GM23338 (cell line): Measurements from ENCODE around the gene HACD2. TPM values are rescaled to one million over a fixed set of nuclear protein-coding genes. Genes with fewer than 3 reads are reported as not detected.

Experiments
- ATAC-seq: fragments of 200-7000 bp; cut with Tn5 transposase; 3 replicates; pipeline ENCODE4 v1.9.1; 2020
- DNase-seq: peaks from one replicate; pipeline ENCODE4 v3.0.0-alpha.2; 2015; ENCODE audit warnings: low spot score
- H2AFZ ChIP-seq: fragments of 200-600 bp; sonication (generic); 2 replicates; pipeline ENCODE4 v1.8.0; 2016; ENCODE audit warnings: antibody characterized with exemption, mild to moderate bottlenecking, moderate library complexity
- H3F3A ChIP-seq: fragments of 200-600 bp; sonication (generic); replicated peaks from 2 replicates; pipeline ENCODE4 v1.8.0; 2017; ENCODE audit warnings: antibody characterized with exemption, mixed run types, low read depth
- H3K27ac ChIP-seq: fragments of 200-600 bp; sonication (generic); 2 replicates; pipeline ENCODE4 v1.6.1; 2016; ENCODE audit warnings: low read depth
- H3K27me3 ChIP-seq: fragments of 200-600 bp; sonication (generic); 2 replicates; pipeline ENCODE4 v1.8.0; 2016; ENCODE audit warnings: mild to moderate bottlenecking, mixed run types, moderate library complexity; ENCODE audit not compliant: insufficient read depth
- H3K36me3 ChIP-seq: fragments of 200-600 bp; sonication (generic); 2 replicates; pipeline ENCODE4 v1.8.0; 2016; ENCODE audit warnings: mild to moderate bottlenecking; ENCODE audit not compliant: insufficient read depth
- H3K4me1 ChIP-seq: fragments of 200-600 bp; sonication (generic); 2 replicates; pipeline ENCODE4 v1.8.0; 2016; ENCODE audit warnings: mild to moderate bottlenecking, moderate library complexity; ENCODE audit not compliant: insufficient read depth
- H3K4me2 ChIP-seq: fragments of 200-600 bp; sonication (generic); 2 replicates; pipeline ENCODE4 v1.7.1; 2017; ENCODE audit warnings: mixed run types
- H3K4me3 ChIP-seq: fragments of 200-600 bp; sonication (generic); 2 replicates; pipeline ENCODE4 v1.6.1; 2016; ENCODE audit warnings: mixed run types
- H3K79me2 ChIP-seq: fragments of 200-600 bp; sonication (generic); replicated peaks from 2 replicates; pipeline ENCODE4 v1.8.0; 2017; ENCODE audit warnings: mild to moderate bottlenecking; ENCODE audit not compliant: insufficient read depth
- H3K9me2 ChIP-seq: fragments of 200-600 bp; sonication (generic); 2 replicates; pipeline ENCODE4 v1.8.0; 2017; ENCODE audit not compliant: insufficient read depth
- H4K20me1 ChIP-seq: fragments of 200-600 bp; sonication (generic); replicated peaks from 2 replicates; pipeline ENCODE4 v1.8.0; 2017; ENCODE audit warnings: mild to moderate bottlenecking; ENCODE audit not compliant: insufficient read depth
- H3K27ac Mint-ChIP-seq: 2 replicates; pipeline ENCODE4 v1.8.0; 2020; ENCODE audit warnings: inconsistent platforms, mild to moderate bottlenecking, moderate library complexity, mixed read lengths
- H3K27me3 Mint-ChIP-seq: 3 replicates; pipeline ENCODE4 v1.8.0; 2022; ENCODE audit warnings: low read depth, mild to moderate bottlenecking, moderate library complexity, mixed read lengths, inconsistent platforms; ENCODE audit not compliant: insufficient read depth, poor library complexity
- H3K36me3 Mint-ChIP-seq: 3 replicates; pipeline ENCODE4 v1.8.0; 2021; ENCODE audit warnings: low read depth, mild to moderate bottlenecking, inconsistent platforms, moderate library complexity, mixed read lengths
- H3K4me1 Mint-ChIP-seq: 3 replicates; pipeline ENCODE4 v1.8.0; 2020; ENCODE audit warnings: mild to moderate bottlenecking, inconsistent platforms, mixed read lengths
- H3K4me3 Mint-ChIP-seq: 3 replicates; pipeline ENCODE4 v1.8.0; 2021; ENCODE audit warnings: moderate library complexity, mild to moderate bottlenecking, inconsistent platforms, mixed read lengths
- H3K9me3 Mint-ChIP-seq: 3 replicates; pipeline ENCODE4 v1.8.0; 2020; ENCODE audit warnings: moderate library complexity, mild to moderate bottlenecking, inconsistent platforms, mixed read lengths
- CREB1 ChIP-seq: fragments of 250-450 bp; sonication (Bioruptor Pico); IDR thresholded peaks from 2 replicates; pipeline ENCODE4 v1.5.0; 2020; ENCODE audit warnings: low read depth, mild to moderate bottlenecking, moderate library complexity
- EZH2phosphoT487 ChIP-seq: fragments of 200-600 bp; sonication (generic); IDR thresholded peaks from one replicate; pipeline ENCODE4 v1.8.1; 2018; ENCODE audit warnings: antibody characterized with exemption; ENCODE audit not compliant: unreplicated experiment
- JUNB ChIP-seq: IDR thresholded peaks from one replicate; pipeline ENCODE4 v1.6.1; 2016; ENCODE audit warnings: antibody characterized with exemption; ENCODE audit not compliant: unreplicated experiment
- NANOG ChIP-seq: IDR thresholded peaks from 2 replicates; pipeline ENCODE4 v1.6.1; 2016; ENCODE audit warnings: antibody characterized with exemption, borderline replicate concordance
- POLR2AphosphoS5 ChIP-seq: IDR thresholded peaks from 2 replicates; pipeline ENCODE4 v1.6.1; 2016; ENCODE audit warnings: antibody characterized with exemption, low read depth
- STAT1 ChIP-seq: IDR thresholded peaks from one replicate; pipeline ENCODE4 v1.6.1; 2016; ENCODE audit warnings: antibody characterized with exemption; ENCODE audit not compliant: unreplicated experiment
- ZNF331 ChIP-seq: fragments of 250-450 bp; sonication (Bioruptor Pico); IDR thresholded peaks from 2 replicates; pipeline ENCODE4 v1.5.0; 2020; ENCODE audit warnings: low read depth, mild to moderate bottlenecking, moderate library complexity
- polyA plus RNA-seq: library from polyadenylated mRNA; unstranded; fragments of >200 nt; fragmentation: Nextera tagmentation; extraction: Ambion mirVana; gene quantifications from 2 replicates; pipeline ENCODE4 v1.2.1, GENCODE V29; 2016
- total RNA-seq: library from RNA; depleted of rRNA; stranded (reverse); fragments of >200 nt; shearing (Covaris generic); gene quantifications from 2 replicates; pipeline ENCODE4 v1.2.3, GENCODE V29; 2014
- TF ChIP-seq, protein P1 (sequence below): IDR thresholded peaks from 2 replicates; pipeline ENCODE4 v1.6.1; 2016; ENCODE audit warnings: antibody characterized with exemption
- TF ChIP-seq, protein P2 (sequence below), 2 experiments: fragments of 200-600 bp in 1 of 2; sonication (generic) in 1 of 2; conservative IDR thresholded peaks; 2 replicates each; pipeline versions ENCODE4 v1.5.1 to v1.6.1; 2016 to 2017; ENCODE audit warnings: antibody characterized with exemption in 2 of 2, low read depth in 2 of 2, mild to moderate bottlenecking in 2 of 2, moderate library complexity in 1 of 2
- TF ChIP-seq, protein P3 (sequence below): IDR thresholded peaks from one replicate; pipeline ENCODE4 v1.6.1; 2018; ENCODE audit warnings: antibody characterized with exemption; ENCODE audit not compliant: unreplicated experiment

Gene HACD2
- total and polyA plus RNA-seq, 2 experiments from 2014 or later: 13.4 to 31.5 TPM

DNA sequence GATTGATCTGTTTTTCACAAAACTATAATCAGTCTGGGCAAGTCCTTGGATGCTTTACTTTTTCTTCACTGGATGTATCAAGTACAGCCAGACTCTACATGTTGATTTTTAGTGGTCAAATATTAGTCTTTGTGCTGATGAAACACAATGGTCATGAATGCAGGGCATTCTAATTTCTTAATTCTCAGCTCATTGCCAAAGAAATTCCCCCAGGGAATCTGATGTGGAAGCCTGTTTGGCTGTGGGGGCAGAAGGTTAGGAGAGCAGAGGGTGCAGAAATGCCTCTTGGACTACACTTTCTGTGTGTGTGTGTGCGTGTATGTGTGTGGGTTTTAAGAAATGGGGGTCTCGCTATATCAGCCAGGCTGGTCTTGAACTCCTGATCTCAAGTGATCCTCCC is 48.7 kb upstream of the HACD2 start (continued):
- TF ChIP-seq, protein P1, sequence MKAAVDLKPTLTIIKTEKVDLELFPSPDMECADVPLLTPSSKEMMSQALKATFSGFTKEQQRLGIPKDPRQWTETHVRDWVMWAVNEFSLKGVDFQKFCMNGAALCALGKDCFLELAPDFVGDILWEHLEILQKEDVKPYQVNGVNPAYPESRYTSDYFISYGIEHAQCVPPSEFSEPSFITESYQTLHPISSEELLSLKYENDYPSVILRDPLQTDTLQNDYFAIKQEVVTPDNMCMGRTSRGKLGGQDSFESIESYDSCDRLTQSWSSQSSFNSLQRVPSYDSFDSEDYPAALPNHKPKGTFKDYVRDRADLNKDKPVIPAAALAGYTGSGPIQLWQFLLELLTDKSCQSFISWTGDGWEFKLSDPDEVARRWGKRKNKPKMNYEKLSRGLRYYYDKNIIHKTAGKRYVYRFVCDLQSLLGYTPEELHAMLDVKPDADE: no peak
- TF ChIP-seq, protein P2, sequence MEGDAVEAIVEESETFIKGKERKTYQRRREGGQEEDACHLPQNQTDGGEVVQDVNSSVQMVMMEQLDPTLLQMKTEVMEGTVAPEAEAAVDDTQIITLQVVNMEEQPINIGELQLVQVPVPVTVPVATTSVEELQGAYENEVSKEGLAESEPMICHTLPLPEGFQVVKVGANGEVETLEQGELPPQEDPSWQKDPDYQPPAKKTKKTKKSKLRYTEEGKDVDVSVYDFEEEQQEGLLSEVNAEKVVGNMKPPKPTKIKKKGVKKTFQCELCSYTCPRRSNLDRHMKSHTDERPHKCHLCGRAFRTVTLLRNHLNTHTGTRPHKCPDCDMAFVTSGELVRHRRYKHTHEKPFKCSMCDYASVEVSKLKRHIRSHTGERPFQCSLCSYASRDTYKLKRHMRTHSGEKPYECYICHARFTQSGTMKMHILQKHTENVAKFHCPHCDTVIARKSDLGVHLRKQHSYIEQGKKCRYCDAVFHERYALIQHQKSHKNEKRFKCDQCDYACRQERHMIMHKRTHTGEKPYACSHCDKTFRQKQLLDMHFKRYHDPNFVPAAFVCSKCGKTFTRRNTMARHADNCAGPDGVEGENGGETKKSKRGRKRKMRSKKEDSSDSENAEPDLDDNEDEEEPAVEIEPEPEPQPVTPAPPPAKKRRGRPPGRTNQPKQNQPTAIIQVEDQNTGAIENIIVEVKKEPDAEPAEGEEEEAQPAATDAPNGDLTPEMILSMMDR (conservative IDR thresholded peaks at IDR 0.05; ENCODE audit: low read depth in 2 of 2): no peak
- no peak for TF ChIP-seq JUNB
- TF ChIP-seq CREB1 (CRISPR knock-in tag): no peak
- TF ChIP-seq POLR2AphosphoS5: no peak
- no peak for TF ChIP-seq STAT1

- Mint-ChIP-seq H3K4me3 (peak overlapping the region; percentile 36; the same call in 2 of the 3 replicates), H3K36me3 (no peaks in the 10 kb centered on the region), H3K27me3 (peaks cover 9% of the 10 kb centered on the region), H3K27ac (peak overlapping the region; percentile 88), H3K9me3 (no peaks in the 10 kb centered on the region), H3K4me1 (peaks cover 51% of the 10 kb centered on the region)
- peak overlapping the region; percentile 91; the same call in 1 of the 2 replicates for H3K27ac ChIP-seq
- peaks cover 35% of the 10 kb centered on the region for H3K4me1 ChIP-seq
- ATAC-seq: peak; percentile 16
- H3K36me3 ChIP-seq: no peaks in the 10 kb centered on the region
- no peaks in the 10 kb centered on the region for H3K27me3 ChIP-seq
- no peaks in the 10 kb centered on the region for H4K20me1 ChIP-seq
- H2AFZ ChIP-seq: no peak overlapping the region
- no peaks in the 10 kb centered on the region; the same call in 1 of the 2 replicates for H3F3A ChIP-seq
- H3K79me2 ChIP-seq: no peaks in the 10 kb centered on the region
- H3K4me2 ChIP-seq: peak overlapping the region; percentile 70
- no peaks in the 10 kb centered on the region for H3K9me2 ChIP-seq
- no peak overlapping the region for H3K4me3 ChIP-seq
- DNase-seq: peak; percentile 52
- TF ChIP-seq NANOG: no peak
- no peak for TF ChIP-seq ZNF331 (CRISPR knock-in tag)
- no peak for TF ChIP-seq CREB1 (CRISPR knock-in tag)
- TF ChIP-seq, protein P2 (conservative IDR thresholded peaks at IDR 0.05; ENCODE audit: low read depth in 2 of 2): no peak
- TF ChIP-seq, protein P3, sequence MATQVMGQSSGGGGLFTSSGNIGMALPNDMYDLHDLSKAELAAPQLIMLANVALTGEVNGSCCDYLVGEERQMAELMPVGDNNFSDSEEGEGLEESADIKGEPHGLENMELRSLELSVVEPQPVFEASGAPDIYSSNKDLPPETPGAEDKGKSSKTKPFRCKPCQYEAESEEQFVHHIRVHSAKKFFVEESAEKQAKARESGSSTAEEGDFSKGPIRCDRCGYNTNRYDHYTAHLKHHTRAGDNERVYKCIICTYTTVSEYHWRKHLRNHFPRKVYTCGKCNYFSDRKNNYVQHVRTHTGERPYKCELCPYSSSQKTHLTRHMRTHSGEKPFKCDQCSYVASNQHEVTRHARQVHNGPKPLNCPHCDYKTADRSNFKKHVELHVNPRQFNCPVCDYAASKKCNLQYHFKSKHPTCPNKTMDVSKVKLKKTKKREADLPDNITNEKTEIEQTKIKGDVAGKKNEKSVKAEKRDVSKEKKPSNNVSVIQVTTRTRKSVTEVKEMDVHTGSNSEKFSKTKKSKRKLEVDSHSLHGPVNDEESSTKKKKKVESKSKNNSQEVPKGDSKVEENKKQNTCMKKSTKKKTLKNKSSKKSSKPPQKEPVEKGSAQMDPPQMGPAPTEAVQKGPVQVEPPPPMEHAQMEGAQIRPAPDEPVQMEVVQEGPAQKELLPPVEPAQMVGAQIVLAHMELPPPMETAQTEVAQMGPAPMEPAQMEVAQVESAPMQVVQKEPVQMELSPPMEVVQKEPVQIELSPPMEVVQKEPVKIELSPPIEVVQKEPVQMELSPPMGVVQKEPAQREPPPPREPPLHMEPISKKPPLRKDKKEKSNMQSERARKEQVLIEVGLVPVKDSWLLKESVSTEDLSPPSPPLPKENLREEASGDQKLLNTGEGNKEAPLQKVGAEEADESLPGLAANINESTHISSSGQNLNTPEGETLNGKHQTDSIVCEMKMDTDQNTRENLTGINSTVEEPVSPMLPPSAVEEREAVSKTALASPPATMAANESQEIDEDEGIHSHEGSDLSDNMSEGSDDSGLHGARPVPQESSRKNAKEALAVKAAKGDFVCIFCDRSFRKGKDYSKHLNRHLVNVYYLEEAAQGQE: no peak
- TF ChIP-seq EZH2phosphoT487: no peak
- TF ChIP-seq POLR2AphosphoS5: no peak
- no peak for TF ChIP-seq JUNB
- no peak for TF ChIP-seq STAT1
- TF ChIP-seq, protein P1: no peak
Measured at GRCh38 chr3:123632161-123632655, 47.4 kb upstream of the HACD2 start.
